NCI-H774 (cell line): ENCODE measurements around the gene PDCL2.
"Not testable (repeated sequence)": the region's sequence is repeated elsewhere in the genome, so short reads cannot be mapped to it uniquely, and the experiment has no call there.

Experiments used
- DNase-seq: peaks from one replicate; lab custom pipeline; 2025; lab: John Stamatoyannopoulos, UW

The PDCL2 gene, protein sequence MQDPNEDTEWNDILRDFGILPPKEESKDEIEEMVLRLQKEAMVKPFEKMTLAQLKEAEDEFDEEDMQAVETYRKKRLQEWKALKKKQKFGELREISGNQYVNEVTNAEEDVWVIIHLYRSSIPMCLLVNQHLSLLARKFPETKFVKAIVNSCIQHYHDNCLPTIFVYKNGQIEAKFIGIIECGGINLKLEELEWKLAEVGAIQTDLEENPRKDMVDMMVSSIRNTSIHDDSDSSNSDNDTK

DNA sequence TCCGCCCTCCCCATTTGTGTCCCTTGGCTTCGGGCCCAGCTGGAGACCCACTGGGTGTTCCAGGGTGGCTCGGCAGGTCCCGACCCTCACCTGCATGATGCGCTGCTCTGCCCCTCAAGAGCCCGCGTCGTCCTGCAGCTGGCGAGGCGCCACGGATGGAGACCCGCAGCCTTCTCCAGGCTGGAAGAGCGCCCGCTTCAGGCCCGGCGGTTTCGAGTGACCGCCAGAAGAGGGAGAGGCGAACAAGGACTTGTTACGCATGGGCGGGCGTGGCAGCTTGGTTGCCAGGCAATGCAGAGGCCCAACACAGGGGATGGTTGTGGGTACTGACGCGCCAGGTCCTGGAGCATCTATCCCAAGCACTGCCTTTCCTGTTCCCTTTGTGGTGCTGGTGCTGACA lies at the start of gene PDCL2:
Gene PDCL2, minus strand, starts transcription at position 232 of the 400 bp plus-strand sequence. Its CDS starts 136 bp downstream, at position 96.
- DNase-seq: no peak

GRCh38 chr4:55637272-55637820 lies 45.3 kb upstream of the PDCL2 start:
- no peak for DNase-seq

DNA sequence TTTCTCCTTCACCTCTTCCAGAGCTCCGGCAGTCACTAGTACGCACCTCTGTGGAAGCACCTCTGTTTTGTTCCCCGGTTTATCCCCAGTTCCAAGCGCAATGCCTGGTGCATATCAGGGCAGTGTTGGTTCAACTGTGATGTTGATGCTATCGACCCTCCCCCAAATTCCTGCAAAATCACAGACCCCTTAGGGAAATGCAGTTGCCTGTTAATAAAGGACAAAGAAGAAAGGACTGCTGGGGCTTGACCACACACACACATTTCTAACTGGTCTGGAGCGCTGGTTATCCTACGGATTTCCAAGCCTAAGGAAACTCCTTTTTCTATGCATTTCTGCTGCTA lies 44.6 kb upstream of the PDCL2 start:
- no peak for DNase-seq

GRCh38 chr4:55635741-55636655 lies 44.0 kb upstream of the PDCL2 start, which contains the start of gene NMU:
TSS of gene NMU (minus strand) at chr4:55636298. CDS start at chr4:55636192, 106 bp downstream.
- peak; percentile 50 for DNase-seq

GRCh38 chr4:55635282-55635681 lies 43.2 kb upstream of the PDCL2 start:
- DNase-seq: no peak

- DNase-seq: no peak
Observed at GRCh38 chr4:55634417-55635128, 42.5 kb upstream of the PDCL2 start.

DNA sequence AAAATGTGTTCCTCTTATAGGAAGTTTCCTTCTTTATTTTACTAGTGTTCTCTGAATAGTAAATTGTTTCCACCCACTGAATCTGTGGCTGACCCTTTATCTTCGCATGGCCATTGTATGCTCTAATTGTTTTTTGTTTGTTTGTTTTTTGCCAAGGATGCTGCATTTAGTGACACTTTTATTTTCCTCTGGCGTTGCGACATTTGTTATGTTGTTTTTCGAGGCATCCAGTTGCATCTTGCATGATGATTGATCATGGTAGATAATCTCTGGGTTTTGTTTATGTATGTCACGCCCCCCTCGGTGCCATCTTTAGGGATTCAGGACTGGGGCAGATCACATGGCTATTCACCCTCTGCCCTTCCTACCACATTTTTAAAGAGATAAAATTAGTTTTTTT lies 41.9 kb upstream of the PDCL2 start:
- no peak for DNase-seq

DNA sequence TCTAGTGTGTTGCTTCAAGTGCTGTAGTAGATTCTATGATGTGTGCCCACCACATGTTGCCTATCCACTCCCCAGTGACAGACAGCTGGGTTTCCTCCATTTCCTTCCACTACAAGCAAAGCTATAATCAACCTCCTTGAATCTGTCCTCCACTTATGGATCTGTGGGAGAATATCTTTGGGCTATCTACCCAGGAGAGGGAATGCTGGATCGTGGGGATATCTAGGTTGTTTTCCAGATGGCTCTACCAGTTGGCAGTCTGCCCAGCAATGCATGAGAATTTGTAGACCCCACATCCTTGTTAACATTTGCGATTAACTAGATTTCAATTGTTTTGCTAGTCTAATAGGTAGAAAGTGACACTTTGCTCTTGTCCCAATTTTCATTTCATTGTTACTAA lies 33.8 kb upstream of the PDCL2 start:
- DNase-seq: no peak

DNA sequence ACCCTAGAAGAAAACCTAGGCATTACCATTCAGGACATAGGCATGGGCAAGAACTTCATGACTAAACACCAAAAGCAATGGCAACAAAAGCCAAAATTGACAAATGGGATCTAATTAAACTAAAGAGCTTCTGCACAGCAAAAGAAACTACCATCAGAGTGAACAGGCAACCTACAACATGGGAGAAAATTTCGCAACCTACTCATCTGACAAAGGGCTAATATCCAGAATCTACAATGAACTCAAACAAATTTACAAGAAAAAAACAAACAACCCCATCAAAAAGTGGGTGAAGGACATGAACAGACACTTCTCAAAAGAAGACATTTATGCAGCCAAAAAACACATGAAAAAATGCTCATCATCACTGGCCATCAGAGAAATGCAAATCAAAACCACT lies 32.0 kb upstream of the PDCL2 start:
- DNase-seq: not testable (repeated sequence)

- DNase-seq: no peak
Observed at GRCh38 chr4:55618546-55619143, 26.6 kb upstream of the PDCL2 start.

DNA sequence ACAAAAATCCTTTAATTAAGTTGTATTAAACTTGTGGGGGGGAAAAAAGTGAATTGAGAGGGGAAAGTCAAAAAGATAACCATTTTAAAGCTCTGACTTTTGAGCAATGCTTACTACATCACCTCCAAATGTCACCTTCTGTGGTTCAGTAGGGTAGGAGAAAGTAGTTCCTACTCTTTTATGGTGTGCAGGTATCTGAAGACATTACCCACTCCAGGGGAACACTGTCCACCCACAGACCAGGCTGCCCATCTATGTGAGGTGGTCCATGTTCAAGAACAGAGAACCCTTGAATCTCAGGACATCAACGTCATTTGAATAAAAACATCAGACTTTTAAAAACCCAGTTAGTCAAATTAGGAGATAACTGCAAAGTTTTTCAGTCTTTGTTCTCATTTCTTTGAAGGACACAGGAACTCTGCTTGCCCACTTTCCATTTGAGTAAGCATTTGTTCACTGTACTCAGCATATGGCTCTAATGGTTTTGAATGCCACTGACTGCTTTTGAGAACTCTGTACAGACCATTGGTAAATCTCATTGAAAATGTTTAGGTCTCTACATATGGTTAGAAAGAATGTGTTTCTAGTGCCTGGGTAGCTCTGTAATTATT lies 25.6 kb upstream of the PDCL2 start:
- no peak for DNase-seq

GRCh38 chr4:55615008-55615407 lies 23.0 kb upstream of the PDCL2 start:
- DNase-seq: no peak

DNA sequence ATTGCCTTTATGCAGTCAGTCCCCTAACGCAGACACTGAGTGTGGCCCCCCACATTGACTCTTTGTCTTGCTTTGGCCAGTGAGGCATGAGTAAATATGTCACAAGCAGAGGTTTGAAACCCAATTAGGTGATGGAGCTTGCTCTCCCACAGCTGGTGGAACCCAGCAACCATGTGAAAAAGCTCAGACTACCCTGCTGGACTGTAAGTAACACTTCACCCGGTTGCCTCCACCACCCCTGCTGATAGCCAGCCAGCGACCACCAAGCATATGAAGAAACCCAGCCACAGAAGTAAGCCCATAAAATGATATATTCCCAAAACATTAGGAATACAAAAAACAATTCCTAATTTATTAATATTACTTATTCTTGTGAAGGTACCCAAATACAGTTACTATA lies 21.6 kb upstream of the PDCL2 start:
- no peak for DNase-seq

DNA sequence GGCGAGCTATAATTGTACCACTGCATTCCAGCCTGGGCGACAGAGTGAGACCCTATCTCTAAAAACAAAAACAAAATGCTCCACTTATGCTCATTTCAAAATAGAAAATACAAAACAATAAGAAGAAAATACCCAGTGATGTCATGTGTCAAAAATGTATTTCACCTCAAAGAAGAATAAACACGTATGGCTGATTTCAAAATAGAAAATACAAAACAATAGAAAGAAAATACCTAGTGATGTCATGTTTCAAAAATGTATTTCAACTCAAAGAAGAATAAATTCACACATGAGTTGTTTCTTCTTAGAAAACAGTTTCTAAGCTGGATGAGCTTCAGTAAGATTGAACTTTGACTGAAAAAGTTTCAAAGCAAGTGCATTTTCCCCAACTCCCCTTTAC lies 20.3 kb upstream of the PDCL2 start:
- no peak for DNase-seq

DNA sequence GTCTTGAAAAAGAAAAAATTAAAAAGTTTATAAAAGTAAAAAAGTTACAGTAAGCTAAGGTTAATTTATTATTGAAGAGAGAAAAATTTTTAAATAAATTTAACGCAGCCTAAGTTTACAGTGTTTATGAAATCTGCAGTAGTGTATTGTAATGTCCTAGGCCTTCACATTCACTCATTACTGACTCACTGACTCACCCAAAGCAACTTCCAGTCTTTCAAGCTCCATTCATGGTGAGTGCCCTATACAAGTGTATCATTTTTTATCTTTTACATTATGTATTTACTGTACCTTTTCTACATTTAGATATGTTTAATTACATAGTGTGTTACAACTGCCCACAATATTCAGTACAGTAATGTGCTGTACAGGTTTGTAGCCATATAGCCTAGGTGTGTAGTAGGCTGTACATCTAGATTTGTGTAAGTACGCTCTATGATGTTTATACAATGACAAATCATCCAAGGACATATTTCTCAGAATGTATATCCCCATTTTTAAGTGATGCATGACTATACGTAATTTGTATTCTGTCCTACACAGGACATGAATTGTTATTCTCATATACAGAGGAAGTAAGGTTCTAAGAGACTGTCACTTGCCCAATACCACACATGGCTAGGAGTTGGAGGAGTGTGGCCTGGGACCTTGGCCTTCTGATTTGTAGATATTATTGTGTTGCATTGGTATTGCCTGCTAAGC lies 19.5 kb upstream of the PDCL2 start:
- DNase-seq: no peak

- no peak for DNase-seq
Observed at GRCh38 chr4:55610381-55610780, 18.3 kb upstream of the PDCL2 start.

- no peak for DNase-seq
Observed at GRCh38 chr4:55609393-55609866, 17.4 kb upstream of the PDCL2 start.

DNA sequence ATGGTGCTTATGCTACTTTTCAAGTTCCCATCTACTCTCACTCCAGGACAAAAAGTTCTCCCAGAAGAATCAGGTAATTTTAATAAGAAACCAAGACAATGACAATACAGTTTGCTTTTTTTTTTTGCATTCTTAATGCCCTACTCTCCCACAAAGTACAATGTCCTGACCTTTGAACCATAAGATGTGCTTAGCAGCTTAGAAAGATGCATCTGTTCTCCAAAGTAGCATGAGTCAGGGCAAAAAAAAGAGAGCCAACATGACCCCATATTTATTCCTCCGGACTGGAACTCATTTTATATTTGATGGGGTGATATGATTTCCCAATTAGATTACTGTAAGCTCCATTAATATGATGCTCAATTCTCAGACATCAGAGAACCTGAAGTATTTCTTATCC lies 16.5 kb upstream of the PDCL2 start:
- no peak for DNase-seq

GRCh38 chr4:55604996-55605395 lies 13.0 kb upstream of the PDCL2 start:
- DNase-seq: no peak

- DNase-seq: no peak
Observed at GRCh38 chr4:55600640-55601039, 8.6 kb upstream of the PDCL2 start.

GRCh38 chr4:55598641-55599040 lies 6.6 kb upstream of the PDCL2 start:
- no peak for DNase-seq
